ENCODE measurements around the gene HUWE1. TPM values are rescaled to one million over a fixed set of nuclear protein-coding genes. Genes with fewer than 3 reads are reported as not detected.
A peak's percentile ranks its signal among the peaks of the same experiment; 100 is the strongest.

The HUWE1 gene
- total and polyA plus RNA-seq, 3 donors from 2014 or later, result 131 to 260 (median 246) TPM

- intact Hi-C loops (cut with DNase I; ENCODE audit: low total_unique reads), result no loop called here
- TF ChIP-seq POLR2A (IDR thresholded peaks at IDR 0.05) (no peak), CTCF (IDR thresholded peaks at IDR 0.05) (no peak)
- Histone ChIP-seq H3K4me1 (no peaks in the 10 kb centered on the region), H3K36me3 (ENCODE audit: low read depth, missing control alignments) (no peaks in the 10 kb centered on the region), H3K9me3 (no peaks in the 10 kb centered on the region), H3K27me3 (no peaks in the 10 kb centered on the region), H3K4me3 (no peak overlapping the region), H3K27ac (no peak overlapping the region)
- 92 to 98% methylated on average over 3 of the region's 3 CpGs for WGBS, 2 donors
- no peak for DNase-seq
Measured at GRCh38 chrX:53704854-53705253, 18.3 kb upstream of the HUWE1 start.

- H3K4me3 ChIP-seq, result no peak overlapping the region
- no peak overlapping the region for H3K27ac ChIP-seq
- no peaks in the 10 kb centered on the region for H3K27me3 ChIP-seq
- H3K4me1 ChIP-seq, result no peaks in the 10 kb centered on the region
- no peaks in the 10 kb centered on the region for H3K9me3 ChIP-seq
- 60 to 74% methylated on average over 4 of the region's 4 CpGs for WGBS, 2 donors
- no peaks in the 10 kb centered on the region for H3K36me3 ChIP-seq (ENCODE audit: low read depth, missing control alignments)
- TF ChIP-seq CTCF (IDR thresholded peaks at IDR 0.05) (no peak), POLR2A (IDR thresholded peaks at IDR 0.05) (no peak)
- no peak for DNase-seq
- intact Hi-C loops (cut with DNase I; ENCODE audit: low total_unique reads), result no loop called here
Measured at GRCh38 chrX:53704294-53704693, 17.8 kb upstream of the HUWE1 start.

- Histone ChIP-seq H3K27ac (no peak overlapping the region), H3K9me3 (no peaks in the 10 kb centered on the region), H3K36me3 (ENCODE audit: low read depth, missing control alignments) (no peaks in the 10 kb centered on the region), H3K4me1 (no peaks in the 10 kb centered on the region), H3K4me3 (no peak overlapping the region), H3K27me3 (no peaks in the 10 kb centered on the region)
- TF ChIP-seq CTCF (IDR thresholded peaks at IDR 0.05) (no peak), POLR2A (IDR thresholded peaks at IDR 0.05) (no peak)
- intact Hi-C loops (cut with DNase I; ENCODE audit: low total_unique reads), result no loop called here
- peak; percentile 30 for DNase-seq
- 15 to 33% methylated on average over 9 to 10 of the region's 10 CpGs for WGBS, 2 donors
Measured at GRCh38 chrX:53695946-53696549, 9.5 kb upstream of the HUWE1 start.

- Histone ChIP-seq H3K4me1 (no peaks in the 10 kb centered on the region), H3K9me3 (no peaks in the 10 kb centered on the region), H3K27me3 (no peaks in the 10 kb centered on the region), H3K27ac (no peak overlapping the region), H3K4me3 (no peak overlapping the region), H3K36me3 (ENCODE audit: low read depth, missing control alignments) (no peaks in the 10 kb centered on the region)
- intact Hi-C loops (cut with DNase I; ENCODE audit: low total_unique reads), result no loop called here
- no peak for DNase-seq
- 100% methylated on average over 1 of the region's 1 CpG for WGBS, 2 donors
- no peak for TF ChIP-seq POLR2A (IDR thresholded peaks at IDR 0.05)
- TF ChIP-seq CTCF (IDR thresholded peaks at IDR 0.05), result no peak
Measured at GRCh38 chrX:53694642-53695041, 8.1 kb upstream of the HUWE1 start.

- intact Hi-C loops (cut with DNase I; ENCODE audit: low total_unique reads), result no loop called here
- H3K4me1 ChIP-seq, result no peaks in the 10 kb centered on the region
- 39 to 43% methylated on average over 4 to 7 of the region's 7 CpGs for WGBS, 2 donors
Measured at GRCh38 chrX:53688300-53688699, 1.8 kb upstream of the HUWE1 start.

More at GRCh38 chrX:53688300-53688699, 1.8 kb upstream of the HUWE1 start:
- no peak for DNase-seq
- Histone ChIP-seq H3K27me3 (no peaks in the 10 kb centered on the region), H3K9me3 (no peaks in the 10 kb centered on the region), H3K4me3 (no peak overlapping the region), H3K36me3 (ENCODE audit: low read depth, missing control alignments) (no peaks in the 10 kb centered on the region), H3K27ac (no peak overlapping the region)
- TF ChIP-seq CTCF (IDR thresholded peaks at IDR 0.05) (no peak), POLR2A (IDR thresholded peaks at IDR 0.05) (no peak)

Measured in testis (tissue), 3 donors.